Measurements from ENCODE around the gene PHOSPHO2.

- TF ChIP-seq POLR2A (IDR thresholded peaks at IDR 0.05): no peak
- TF ChIP-seq, protein P1, sequence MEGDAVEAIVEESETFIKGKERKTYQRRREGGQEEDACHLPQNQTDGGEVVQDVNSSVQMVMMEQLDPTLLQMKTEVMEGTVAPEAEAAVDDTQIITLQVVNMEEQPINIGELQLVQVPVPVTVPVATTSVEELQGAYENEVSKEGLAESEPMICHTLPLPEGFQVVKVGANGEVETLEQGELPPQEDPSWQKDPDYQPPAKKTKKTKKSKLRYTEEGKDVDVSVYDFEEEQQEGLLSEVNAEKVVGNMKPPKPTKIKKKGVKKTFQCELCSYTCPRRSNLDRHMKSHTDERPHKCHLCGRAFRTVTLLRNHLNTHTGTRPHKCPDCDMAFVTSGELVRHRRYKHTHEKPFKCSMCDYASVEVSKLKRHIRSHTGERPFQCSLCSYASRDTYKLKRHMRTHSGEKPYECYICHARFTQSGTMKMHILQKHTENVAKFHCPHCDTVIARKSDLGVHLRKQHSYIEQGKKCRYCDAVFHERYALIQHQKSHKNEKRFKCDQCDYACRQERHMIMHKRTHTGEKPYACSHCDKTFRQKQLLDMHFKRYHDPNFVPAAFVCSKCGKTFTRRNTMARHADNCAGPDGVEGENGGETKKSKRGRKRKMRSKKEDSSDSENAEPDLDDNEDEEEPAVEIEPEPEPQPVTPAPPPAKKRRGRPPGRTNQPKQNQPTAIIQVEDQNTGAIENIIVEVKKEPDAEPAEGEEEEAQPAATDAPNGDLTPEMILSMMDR (IDR thresholded peaks at IDR 0.05): no peak
Measured at GRCh38 chr2:169676850-169677249, 17.4 kb upstream of the PHOSPHO2 start.
